Urothelium cell line (cell line): ENCODE measurements around the gene COPG2.

Source experiments
- DNase-seq: peaks from one replicate; pipeline ENCODE4 v3.0.0; 2011; ENCODE audit warnings: low spot score, mixed read lengths
- FAIRE-seq: peaks from 2 replicates; lab custom pipeline; 2011; peaks lifted over from hg19 to GRCh38; lab: Jason Lieb, UNC

Gene COPG2

DNA sequence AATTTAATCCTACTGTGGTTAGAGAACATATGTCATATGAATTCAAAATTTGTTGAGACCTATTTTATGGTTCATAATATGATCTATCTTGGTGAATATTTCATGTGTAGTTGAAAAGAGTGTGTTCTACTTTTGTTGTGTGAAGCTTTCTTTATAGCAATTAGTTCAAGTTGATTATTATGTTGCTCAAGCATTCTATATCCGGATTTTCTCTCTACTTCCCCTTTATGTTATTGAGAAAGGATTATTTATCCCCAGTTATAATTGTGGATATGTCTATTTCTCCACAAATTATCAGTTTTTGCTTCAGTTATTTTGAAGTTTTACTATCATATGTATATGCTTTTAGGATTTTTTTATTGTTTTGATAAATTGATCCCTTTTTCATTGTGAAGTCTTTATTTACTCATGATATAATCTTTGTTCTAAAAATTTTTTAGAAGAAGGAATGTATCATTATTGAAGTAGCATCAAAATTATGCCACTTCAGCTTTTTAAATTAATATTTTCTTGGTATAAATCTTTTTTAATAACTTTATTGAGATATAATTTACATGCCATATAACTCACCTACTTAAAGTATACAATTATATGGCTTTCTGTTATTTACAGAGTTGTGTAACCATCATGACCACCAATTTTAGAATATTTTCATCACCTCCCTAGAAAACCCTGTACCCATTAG lies 188.7 kb downstream of the COPG2 start:
- DNase-seq, result no peak
- FAIRE-seq, result no peak

DNA sequence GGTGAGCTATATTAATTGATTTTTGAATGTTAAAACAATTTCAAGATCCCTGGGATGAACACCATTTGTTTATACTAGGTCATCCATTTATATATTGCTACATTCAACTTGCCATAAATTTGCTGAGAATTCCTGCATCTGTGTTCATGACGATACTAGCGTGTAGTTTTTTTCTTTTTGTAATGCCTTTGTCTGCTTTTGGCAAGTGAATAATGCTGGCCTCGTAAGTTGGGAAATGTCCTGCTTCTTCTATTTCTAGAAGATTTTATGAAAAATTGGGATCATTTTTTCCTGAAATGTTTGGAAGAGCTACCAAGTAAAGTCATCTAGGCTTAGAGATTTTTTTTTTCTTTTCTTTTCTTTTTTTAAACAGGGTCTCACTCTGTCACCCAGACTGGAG lies 189.6 kb downstream of the COPG2 start:
- FAIRE-seq, result no peak

DNA sequence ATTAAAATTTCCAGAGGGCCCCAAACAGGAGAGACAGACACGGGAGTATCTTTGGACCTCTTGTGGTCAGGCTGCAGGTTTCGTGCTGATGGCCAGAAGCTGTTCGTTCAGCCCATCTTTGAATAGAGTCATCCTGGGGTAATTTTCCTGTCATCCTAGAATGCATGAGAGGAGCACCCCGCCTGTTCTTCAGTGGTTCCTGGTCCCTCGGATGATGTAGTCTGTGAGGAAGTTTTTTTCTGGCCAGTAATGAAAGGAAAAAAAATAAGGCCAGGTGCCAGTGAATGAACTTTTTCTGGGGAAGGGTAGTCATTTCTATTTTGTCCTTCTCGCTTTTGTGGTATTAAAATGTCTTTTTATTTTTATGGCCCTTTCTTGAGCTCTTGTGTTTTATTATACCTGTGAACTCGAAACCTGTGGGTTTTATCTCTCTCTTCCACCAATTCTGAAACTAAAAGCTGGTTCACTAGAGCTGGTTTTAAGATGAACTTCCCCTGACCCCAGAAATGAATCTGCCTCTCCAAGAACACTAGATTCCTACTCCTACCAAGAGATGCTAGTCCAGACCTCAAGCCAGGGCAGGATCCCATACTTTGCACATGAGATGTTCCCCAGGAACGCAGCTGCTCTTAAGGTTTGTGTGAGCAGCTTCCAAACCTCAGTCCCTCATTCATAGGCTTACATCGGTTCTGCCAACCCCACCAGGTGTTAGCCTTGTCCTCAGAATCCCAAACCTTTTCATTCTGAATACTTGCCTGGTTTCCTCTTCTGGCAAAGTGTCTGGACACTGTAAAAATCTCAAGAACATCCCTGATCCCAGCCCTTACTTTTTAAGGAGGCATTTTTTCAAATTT lies 192.0 kb downstream of the COPG2 start:
- no peak for DNase-seq
- FAIRE-seq, result no peak

More for the DNA sequence above, 189.6 kb downstream of the COPG2 start:
- no peak for DNase-seq

DNA sequence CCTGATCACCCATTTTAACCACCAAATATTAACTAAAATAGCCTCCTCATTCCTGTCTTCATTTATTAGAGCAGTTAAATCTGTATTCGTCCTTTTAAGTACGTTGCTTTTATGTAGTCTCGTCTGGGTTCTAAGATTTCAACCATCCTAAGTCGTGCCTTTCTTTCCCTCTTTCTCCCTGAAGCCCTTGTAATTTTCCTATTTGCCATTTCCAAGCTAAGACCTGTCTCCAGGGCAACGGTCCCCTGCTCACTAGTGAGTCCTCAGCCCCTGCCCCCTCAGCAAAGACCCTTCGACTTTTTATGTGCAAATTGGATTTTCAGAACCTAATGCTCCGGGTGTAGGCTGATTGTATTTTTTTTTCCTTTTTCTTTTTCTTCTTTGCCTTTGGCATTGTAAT lies 192.8 kb downstream of the COPG2 start:
- FAIRE-seq (no peak), DNase-seq (no peak)

DNA sequence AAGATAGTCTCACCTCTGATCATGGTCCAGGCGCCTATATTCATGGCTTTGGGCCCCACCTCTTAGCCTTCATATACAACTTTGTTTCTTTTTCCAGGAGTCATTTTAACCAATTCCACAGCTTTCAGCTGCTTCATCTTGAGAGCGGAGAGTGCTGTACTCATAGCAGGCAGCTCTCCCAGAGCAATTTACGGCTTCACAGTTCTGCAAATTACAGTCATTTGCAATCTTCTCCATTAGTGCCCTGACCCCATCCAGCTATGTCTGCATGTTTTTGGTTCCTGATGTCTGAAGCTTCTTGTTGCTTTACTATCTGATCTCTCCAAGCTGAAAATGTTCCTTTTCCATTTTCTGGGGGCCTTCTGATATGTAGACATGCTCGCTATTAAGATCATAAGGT lies 194.7 kb downstream of the COPG2 start:
- DNase-seq (no peak), FAIRE-seq (no peak)

DNA sequence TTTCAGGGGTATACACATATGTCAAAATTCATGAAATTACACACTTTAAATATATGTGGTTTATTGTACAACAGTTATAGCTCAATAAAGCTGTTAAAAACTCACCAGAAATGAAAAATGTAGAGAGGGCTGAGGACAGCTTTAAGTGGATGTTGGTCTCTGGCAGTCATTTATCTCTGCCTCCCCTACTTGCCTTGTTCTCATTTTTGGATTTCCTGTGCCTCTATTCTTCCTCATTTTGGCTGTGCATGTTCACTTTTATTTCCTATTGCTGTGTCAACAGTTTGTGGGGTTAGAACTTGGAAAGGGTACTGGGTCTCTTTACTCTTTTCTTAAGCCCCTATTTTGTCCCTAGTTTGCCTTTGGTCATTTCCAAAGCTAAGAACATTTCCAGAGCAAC lies 195.3 kb downstream of the COPG2 start:
- DNase-seq, result no peak

DNA sequence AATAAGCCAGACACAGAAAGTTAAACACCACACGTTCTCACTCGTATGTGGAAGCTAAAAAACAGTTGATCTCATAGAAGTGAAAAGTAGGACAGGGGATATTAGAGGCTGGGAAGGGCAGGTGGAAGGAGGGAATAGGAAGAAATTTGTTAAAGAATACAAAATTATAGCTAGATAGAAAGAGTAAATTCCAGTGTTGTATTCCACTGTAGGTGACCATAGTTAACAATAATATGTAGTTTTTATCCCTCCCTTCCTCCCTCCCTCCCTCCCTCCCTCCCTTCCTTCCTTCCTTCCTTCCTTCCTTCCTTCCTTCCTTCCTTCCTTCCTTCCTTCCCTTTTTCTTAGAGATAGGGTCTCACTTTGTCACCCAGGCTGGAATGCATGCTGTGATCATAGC lies 196.6 kb downstream of the COPG2 start:
- FAIRE-seq (no peak), DNase-seq (no peak)

More for the DNA sequence above, 195.3 kb downstream of the COPG2 start:
- FAIRE-seq, result no peak

DNA sequence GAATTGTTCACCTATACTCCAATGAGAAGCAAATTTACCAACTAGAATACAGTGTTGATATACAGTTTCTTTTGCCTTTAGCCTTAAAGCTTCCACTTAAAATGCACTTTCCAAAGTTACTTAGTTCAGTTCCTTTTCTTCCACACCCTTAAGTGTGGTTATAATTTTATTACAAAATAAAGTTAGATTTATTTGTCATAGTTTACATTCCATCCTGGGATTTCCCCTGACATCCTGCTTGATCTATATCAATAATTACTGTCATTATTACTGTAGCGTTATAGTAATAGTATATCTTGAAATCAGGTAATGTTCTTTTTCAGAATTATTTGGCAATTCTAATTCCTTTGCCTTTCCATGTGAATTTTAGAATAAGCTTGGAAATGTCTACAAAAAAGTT lies 199.9 kb downstream of the COPG2 start:
- FAIRE-seq (no peak), DNase-seq (no peak)

DNA sequence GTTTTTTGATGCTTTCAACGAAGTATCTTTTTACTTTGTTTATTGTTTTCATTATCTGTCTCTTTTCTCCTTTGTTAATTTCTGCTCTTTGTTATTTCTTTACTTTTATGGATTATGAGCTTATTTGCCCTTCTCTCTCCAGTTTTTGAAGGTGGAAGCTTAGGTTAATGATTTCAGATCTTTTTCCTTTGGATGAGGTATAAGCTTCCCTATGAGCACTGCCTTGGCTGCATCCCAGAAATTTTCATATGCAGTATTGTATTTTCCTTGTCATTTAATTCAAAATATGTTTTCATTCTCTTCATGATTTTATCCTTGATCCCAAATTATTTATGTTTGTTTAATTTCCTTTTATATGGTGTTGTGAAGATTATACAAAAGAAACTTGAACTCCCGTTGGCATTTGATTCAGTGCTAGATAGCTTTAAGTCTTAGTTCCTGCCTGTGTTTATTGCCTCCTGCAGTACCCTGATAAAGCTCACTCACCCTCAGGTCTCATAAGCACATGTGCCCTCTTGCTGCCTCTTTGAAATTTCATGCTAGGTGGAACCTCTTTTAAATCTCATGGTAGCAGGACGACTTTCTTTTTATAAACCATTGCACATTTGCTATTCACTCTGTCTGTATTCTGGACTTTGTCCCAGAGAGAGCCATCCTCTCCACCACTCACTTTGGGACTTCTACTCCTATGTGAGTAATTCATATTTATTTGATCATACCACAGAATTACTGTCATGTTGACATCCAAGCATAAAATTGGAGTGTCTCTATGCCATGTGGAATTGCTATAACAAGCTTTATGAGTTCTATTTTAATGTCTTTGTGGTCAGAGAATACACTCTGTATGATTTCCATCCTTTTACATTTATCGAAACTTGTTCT lies 204.8 kb downstream of the COPG2 start:
- FAIRE-seq, result no peak
- no peak for DNase-seq

DNA sequence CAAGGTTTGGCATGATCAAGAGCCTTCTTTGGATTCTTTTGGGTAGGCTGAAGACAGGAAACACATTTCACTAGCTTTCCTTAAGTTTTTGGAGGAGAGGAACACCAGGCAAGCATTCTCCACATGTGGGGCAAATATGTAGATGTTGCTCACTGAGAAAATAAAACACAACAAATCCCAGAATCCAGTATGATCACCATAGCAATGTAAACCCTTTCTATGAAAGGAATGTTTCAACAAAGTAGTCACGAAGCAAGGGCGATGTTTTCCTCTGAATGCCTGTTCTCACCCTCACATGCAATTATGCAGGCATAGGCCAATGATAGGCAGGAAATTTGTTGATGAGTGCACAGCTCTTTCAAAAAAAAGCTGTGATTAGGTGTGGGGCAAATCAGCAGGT lies 207.3 kb downstream of the COPG2 start:
- DNase-seq, result no peak
- no peak for FAIRE-seq

DNA sequence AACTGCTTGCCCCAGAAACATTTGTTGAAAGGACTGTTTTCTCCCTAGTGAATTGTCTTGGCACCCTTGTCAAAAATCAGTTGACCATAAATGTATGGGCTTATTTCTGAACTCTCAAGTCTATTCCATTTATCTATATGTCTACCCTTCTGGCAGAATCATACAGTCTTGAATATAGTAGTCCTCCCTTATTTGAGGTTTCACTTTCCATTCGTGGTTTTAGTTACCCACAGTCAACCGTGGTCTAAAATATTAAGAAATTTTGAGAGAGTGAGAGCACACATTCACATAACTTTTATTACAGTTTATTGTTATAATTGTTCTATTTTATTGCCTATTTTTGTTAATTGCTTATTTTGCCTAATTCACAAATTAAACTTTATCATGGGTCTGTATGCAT lies 210.3 kb downstream of the COPG2 start:
- DNase-seq, result no peak
- FAIRE-seq, result no peak
